ENCODE data around the gene KHDC3L. TPM values are rescaled to one million over a fixed set of nuclear protein-coding genes. Genes with fewer than 3 reads are reported as not detected.

The KHDC3L gene
- total and polyA plus RNA-seq, 2 of the 13 experiments (the other 11 are each of a cell fraction or from before 2014, with no cell fraction given) = not detected

- ATAC-seq (no peak), FAIRE-seq (no peak), DNase-seq (ENCODE audit: low spot score) (no peak)
- TF ChIP-seq THRA (CRISPR knock-in tag; IDR thresholded peaks at IDR 0.05; ENCODE audit: borderline replicate concordance) (no peak), ZNF530 (CRISPR knock-in tag; IDR thresholded peaks at IDR 0.05; ENCODE audit: low read depth) (no peak), ZNF326 (CRISPR knock-in tag; IDR thresholded peaks at IDR 0.05; ENCODE audit: borderline replicate concordance) (no peak), ZC3H13 (CRISPR knock-in tag; IDR thresholded peaks at IDR 0.05) (no peak), ZNF558 (CRISPR knock-in tag; IDR thresholded peaks at IDR 0.05; ENCODE audit: borderline replicate concordance) (no peak), PHF21A (CRISPR knock-in tag; IDR thresholded peaks at IDR 0.05) (no peak), HDAC6 (IDR thresholded peaks at IDR 0.05; ENCODE audit: low read depth, low read length) (no peak), TFE3 (CRISPR knock-in tag; IDR thresholded peaks at IDR 0.05) (no peak), ZEB1 (IDR thresholded peaks at IDR 0.05; ENCODE audit: insufficient replicate concordance, low read depth) (no peak), ZNF883 (CRISPR knock-in tag; IDR thresholded peaks at IDR 0.05; ENCODE audit: not compliant biosample characterization) (no peak), RBM39 (IDR thresholded peaks at IDR 0.05; ENCODE audit: low read depth, low read length, poor library complexity, severe bottlenecking) (no peak), ZFP90 (CRISPR knock-in tag; IDR thresholded peaks at IDR 0.05; ENCODE audit: borderline replicate concordance) (no peak), THAP11 (CRISPR knock-in tag; IDR thresholded peaks at IDR 0.05) (no peak), YEATS4 (CRISPR knock-in tag; IDR thresholded peaks at IDR 0.05; ENCODE audit: borderline replicate concordance) (no peak)
- intact Hi-C loops (cut with micrococcal nuclease; ENCODE audit: unreplicated experiment) = no loop called here
- ChIA-PET CTCF (ENCODE audit: low intra/inter-chr PET ratio, low total read pairs) (no interaction called here), POLR2A (no interaction called here)
- H4K20me1 ChIP-seq (ENCODE audit: insufficient read depth, low read length) = no peaks in the 10 kb centered on the region
- no TSS peak for BruUV-seq (replicated peaks)
- in situ Hi-C loops (cut with HindIII; ENCODE audit: extremely low pct_ligation_motif_present, low pct_unique_long_range_greater_than_20kb) = no loop called here
- H3K36me3 ChIP-seq (replicated peaks in 1 of 2; ENCODE audit: control insufficient read depth in 1 of 2, insufficient read depth in 2 of 2, low read length in 2 of 2) = no peaks in the 10 kb centered on the region
- no peaks in the 10 kb centered on the region for H3K4me1 ChIP-seq (ENCODE audit: insufficient read depth, low read length)
- no peaks in the 10 kb centered on the region for H3K9me3 ChIP-seq (ENCODE audit: low read length)
- H3K27me3 ChIP-seq (ENCODE audit: control insufficient read depth in 1 of 2, insufficient read depth in 2 of 2, low read length in 2 of 2) = 0 out of 5 replicates have a peak, but pooled peaks cover 0 to 3% of the 10 kb centered on the region in 2 experiments
- H3K27ac ChIP-seq (ENCODE audit: extremely low read length, insufficient read depth, low read length) = no peak overlapping the region
- H3K79me2 ChIP-seq (ENCODE audit: insufficient read depth, low read length) = no peaks in the 10 kb centered on the region
- no peak overlapping the region for H2AFZ ChIP-seq (ENCODE audit: low read length)
- 67% methylated on average over 10 of the region's 10 CpGs for WGBS (ENCODE audit: low lambda C conversion rate)
- H3K4me3 ChIP-seq (replicated peaks in 1 of 3; ENCODE audit: insufficient read depth in 1 of 3, low read depth in 2 of 3, low read length in 3 of 3) = no peak overlapping the region
- H3K4me2 ChIP-seq (ENCODE audit: low read depth, low read length) = no peak overlapping the region
- H3K9ac ChIP-seq (ENCODE audit: insufficient read depth, low read depth, low read length) = no peak overlapping the region
These were observed 33.4 kb downstream of the KHDC3L start for GRCh38 chr6:73395875-73396274.
